ENCODE results near the gene CDKL2.
"Not testable (repeated sequence)": the region's sequence is repeated elsewhere in the genome, so short reads cannot be mapped to it uniquely, and the experiment has no call there.

The CDKL2 gene

GRCh38 chr4:75672461-75673026 lies 42.2 kb upstream of the CDKL2 start:
- Histone ChIP-seq H3K9me2 (replicated peaks; ENCODE audit: low read depth, low read length) (no peaks in the 10 kb centered on the region), H3K79me2 (ENCODE audit: insufficient read depth, low read length) (peaks cover 56% of the 10 kb centered on the region), H4K20me1 (ENCODE audit: insufficient read depth, low read length, poor library complexity, severe bottlenecking) (peaks cover 55% of the 10 kb centered on the region), H3K9ac (ENCODE audit: low read depth, low read length, poor library complexity, severe bottlenecking) (peak overlapping the region; percentile 92), H3K27me3 (ENCODE audit: insufficient read depth, low read length, poor library complexity, severe bottlenecking) (peaks cover 6% of the 10 kb centered on the region), H3K4me3 (ENCODE audit: low read length, poor library complexity, severe bottlenecking) (peak overlapping the region; percentile 99), H3F3A (ENCODE audit: low read depth) (no peaks in the 10 kb centered on the region; the same call in 1 of the 2 replicates), H3K9me3 (ENCODE audit: insufficient read depth, low read depth, low read length) (no peaks in the 10 kb centered on the region), H3K36me3 (ENCODE audit: insufficient read depth, low read length) (no peaks in the 10 kb centered on the region), H3K4me1 (ENCODE audit: insufficient read depth, low read length, poor library complexity, severe bottlenecking) (peaks cover 46% of the 10 kb centered on the region), H3K4me2 (ENCODE audit: low read depth, low read length, poor library complexity, severe bottlenecking) (peak overlapping the region; percentile 89), H2AFZ (ENCODE audit: low read length) (peak overlapping the region; percentile 73)
- TF ChIP-seq EZH2phosphoT487 (IDR thresholded peaks at IDR 0.05; ENCODE audit: borderline replicate concordance) (no peak), CTCF (conservative IDR thresholded peaks at IDR 0.05; ENCODE audit: low read length) (no peak)

- H3K36me3 ChIP-seq (ENCODE audit: insufficient read depth, low read length): no peaks in the 10 kb centered on the region
- peaks cover 62% of the 10 kb centered on the region for H3K79me2 ChIP-seq (ENCODE audit: insufficient read depth, low read length)
- peaks cover 6% of the 10 kb centered on the region for H3K27me3 ChIP-seq (ENCODE audit: insufficient read depth, low read length, poor library complexity, severe bottlenecking)
- peaks cover 61% of the 10 kb centered on the region for H4K20me1 ChIP-seq (ENCODE audit: insufficient read depth, low read length, poor library complexity, severe bottlenecking)
- TF ChIP-seq CTCF (conservative IDR thresholded peaks at IDR 0.05; ENCODE audit: low read length): no peak
- TF ChIP-seq EZH2phosphoT487 (IDR thresholded peaks at IDR 0.05; ENCODE audit: borderline replicate concordance): no peak
- peak overlapping the region; percentile 73 for H2AFZ ChIP-seq (ENCODE audit: low read length)
- no peaks in the 10 kb centered on the region; the same call in 1 of the 2 replicates for H3F3A ChIP-seq (ENCODE audit: low read depth)
- H3K9ac ChIP-seq (ENCODE audit: low read depth, low read length, poor library complexity, severe bottlenecking): peak overlapping the region; percentile 92
- H3K4me2 ChIP-seq (ENCODE audit: low read depth, low read length, poor library complexity, severe bottlenecking): peak overlapping the region; percentile 89
- no peaks in the 10 kb centered on the region for H3K9me3 ChIP-seq (ENCODE audit: insufficient read depth, low read depth, low read length)
- H3K4me3 ChIP-seq (ENCODE audit: low read length, poor library complexity, severe bottlenecking): peak overlapping the region; percentile 99
- no peaks in the 10 kb centered on the region for H3K9me2 ChIP-seq (replicated peaks; ENCODE audit: low read depth, low read length)
- H3K4me1 ChIP-seq (ENCODE audit: insufficient read depth, low read length, poor library complexity, severe bottlenecking): peaks cover 49% of the 10 kb centered on the region
Measured at GRCh38 chr4:75671802-75672421, 41.6 kb upstream of the CDKL2 start.

GRCh38 chr4:75668596-75668995 lies 38.3 kb upstream of the CDKL2 start:
- H3K9me3 ChIP-seq (ENCODE audit: insufficient read depth, low read depth, low read length): no peaks in the 10 kb centered on the region
- H3K36me3 ChIP-seq (ENCODE audit: insufficient read depth, low read length): no peaks in the 10 kb centered on the region
- H4K20me1 ChIP-seq (ENCODE audit: insufficient read depth, low read length, poor library complexity, severe bottlenecking): peaks cover 93% of the 10 kb centered on the region
- no peak overlapping the region for H2AFZ ChIP-seq (ENCODE audit: low read length)
- peaks cover 6% of the 10 kb centered on the region for H3K27me3 ChIP-seq (ENCODE audit: insufficient read depth, low read length, poor library complexity, severe bottlenecking)
- peaks cover 59% of the 10 kb centered on the region for H3K4me1 ChIP-seq (ENCODE audit: insufficient read depth, low read length, poor library complexity, severe bottlenecking)
- no peaks in the 10 kb centered on the region; the same call in 1 of the 2 replicates for H3F3A ChIP-seq (ENCODE audit: low read depth)
- TF ChIP-seq EZH2phosphoT487 (IDR thresholded peaks at IDR 0.05; ENCODE audit: borderline replicate concordance) (no peak), CTCF (conservative IDR thresholded peaks at IDR 0.05; ENCODE audit: low read length) (no peak)
- peaks cover 95% of the 10 kb centered on the region for H3K79me2 ChIP-seq (ENCODE audit: insufficient read depth, low read length)
- H3K4me2 ChIP-seq (ENCODE audit: low read depth, low read length, poor library complexity, severe bottlenecking): peak overlapping the region; percentile 89
- no peaks in the 10 kb centered on the region for H3K9me2 ChIP-seq (replicated peaks; ENCODE audit: low read depth, low read length)
- peak overlapping the region; percentile 92 for H3K9ac ChIP-seq (ENCODE audit: low read depth, low read length, poor library complexity, severe bottlenecking)
- peak overlapping the region; percentile 99 for H3K4me3 ChIP-seq (ENCODE audit: low read length, poor library complexity, severe bottlenecking)

- not testable (repeated sequence) for H3K27me3 ChIP-seq (ENCODE audit: insufficient read depth, low read length, poor library complexity, severe bottlenecking); H2AFZ ChIP-seq (ENCODE audit: low read length); H3K9me3 ChIP-seq (ENCODE audit: insufficient read depth, low read depth, low read length); H3K36me3 ChIP-seq (ENCODE audit: insufficient read depth, low read length); H3K9me2 ChIP-seq (replicated peaks; ENCODE audit: low read depth, low read length); H3F3A ChIP-seq (ENCODE audit: low read depth)
- Histone ChIP-seq H4K20me1 (ENCODE audit: insufficient read depth, low read length, poor library complexity, severe bottlenecking) (peaks cover 97% of the 10 kb centered on the region), H3K79me2 (ENCODE audit: insufficient read depth, low read length) (peaks cover 100% of the 10 kb centered on the region), H3K4me2 (ENCODE audit: low read depth, low read length, poor library complexity, severe bottlenecking) (peak overlapping the region; percentile 89), H3K4me1 (ENCODE audit: insufficient read depth, low read length, poor library complexity, severe bottlenecking) (peaks cover 59% of the 10 kb centered on the region), H3K4me3 (ENCODE audit: low read length, poor library complexity, severe bottlenecking) (peak overlapping the region; percentile 99), H3K9ac (ENCODE audit: low read depth, low read length, poor library complexity, severe bottlenecking) (peak overlapping the region; percentile 92)
Measured at GRCh38 chr4:75667636-75668035, 37.3 kb upstream of the CDKL2 start.

Data from Loucy (cell line).